ENCODE data around the gene PTK6. TPM values are rescaled to one million over a fixed set of nuclear protein-coding genes. Genes with fewer than 3 reads are reported as not detected.
A peak's percentile ranks its signal among the peaks of the same experiment; 100 is the strongest.

PTK6 gene
- total RNA-seq = 0.13 TPM
- long read RNA-seq = 0 reads

DNA sequence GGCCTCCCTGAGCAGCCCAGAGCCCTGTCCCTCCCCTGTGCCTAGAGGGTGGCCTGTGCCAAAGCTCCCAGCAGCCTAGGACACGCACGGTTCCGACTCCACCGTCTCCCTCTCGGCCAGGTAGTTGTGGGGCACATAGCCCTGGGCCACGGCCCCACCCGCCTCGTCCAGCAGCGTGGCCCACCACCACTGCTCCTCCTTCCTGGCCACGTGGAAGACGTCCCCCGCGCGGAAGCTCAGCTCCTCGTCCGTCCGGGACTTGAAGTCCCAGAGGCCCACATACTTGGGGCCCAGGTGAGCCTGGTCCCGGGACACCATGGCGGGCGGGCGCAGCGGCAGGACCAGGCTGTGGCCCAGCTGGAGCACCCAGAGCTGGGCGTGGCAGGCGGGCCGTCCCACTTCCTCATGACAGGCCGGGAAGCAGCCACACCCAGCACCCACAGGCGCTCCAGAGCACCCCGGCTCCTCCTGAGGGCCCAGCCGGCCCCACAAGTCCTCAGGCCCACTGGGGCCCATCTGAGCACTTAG, at the start of gene PTK6:
Gene PTK6, minus strand, starts transcription at position 380 of the 528 bp plus-strand sequence. Its CDS starts 62 bp downstream, at position 318.
- peak; percentile 41 for ATAC-seq (ENCODE audit: poor library complexity)
- DNase-seq = peak; percentile 81
- intact Hi-C loops (cut with DNase I) = loop anchor here (5.0 kb wide), 1 partner anchor 75 kb away; no protein-coding TSS in a partner anchor

DNA sequence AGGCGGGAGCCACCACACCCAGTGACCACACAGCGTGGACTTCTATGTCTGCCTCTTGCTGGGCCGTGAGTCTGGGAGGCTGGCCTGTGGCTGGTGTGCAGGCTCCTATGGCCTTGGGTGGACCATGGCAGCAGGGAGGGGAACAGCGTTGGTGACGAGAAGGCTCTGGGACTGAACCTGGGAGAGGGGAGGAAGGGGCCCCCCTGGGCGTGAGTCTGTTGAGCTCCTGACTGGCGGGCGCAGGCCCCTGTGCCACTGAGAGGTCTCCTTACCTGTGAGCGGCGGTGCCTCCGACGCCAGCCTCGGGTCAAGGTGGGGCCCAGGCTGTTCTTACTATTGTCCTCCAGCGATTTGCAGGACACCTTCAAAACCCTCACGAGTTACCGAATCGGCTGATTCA, 49.6 kb upstream of the PTK6 start:
- intact Hi-C loops (cut with DNase I) = no loop called here
- ATAC-seq (ENCODE audit: poor library complexity) (no peak), DNase-seq (peak; percentile 33)

DNA sequence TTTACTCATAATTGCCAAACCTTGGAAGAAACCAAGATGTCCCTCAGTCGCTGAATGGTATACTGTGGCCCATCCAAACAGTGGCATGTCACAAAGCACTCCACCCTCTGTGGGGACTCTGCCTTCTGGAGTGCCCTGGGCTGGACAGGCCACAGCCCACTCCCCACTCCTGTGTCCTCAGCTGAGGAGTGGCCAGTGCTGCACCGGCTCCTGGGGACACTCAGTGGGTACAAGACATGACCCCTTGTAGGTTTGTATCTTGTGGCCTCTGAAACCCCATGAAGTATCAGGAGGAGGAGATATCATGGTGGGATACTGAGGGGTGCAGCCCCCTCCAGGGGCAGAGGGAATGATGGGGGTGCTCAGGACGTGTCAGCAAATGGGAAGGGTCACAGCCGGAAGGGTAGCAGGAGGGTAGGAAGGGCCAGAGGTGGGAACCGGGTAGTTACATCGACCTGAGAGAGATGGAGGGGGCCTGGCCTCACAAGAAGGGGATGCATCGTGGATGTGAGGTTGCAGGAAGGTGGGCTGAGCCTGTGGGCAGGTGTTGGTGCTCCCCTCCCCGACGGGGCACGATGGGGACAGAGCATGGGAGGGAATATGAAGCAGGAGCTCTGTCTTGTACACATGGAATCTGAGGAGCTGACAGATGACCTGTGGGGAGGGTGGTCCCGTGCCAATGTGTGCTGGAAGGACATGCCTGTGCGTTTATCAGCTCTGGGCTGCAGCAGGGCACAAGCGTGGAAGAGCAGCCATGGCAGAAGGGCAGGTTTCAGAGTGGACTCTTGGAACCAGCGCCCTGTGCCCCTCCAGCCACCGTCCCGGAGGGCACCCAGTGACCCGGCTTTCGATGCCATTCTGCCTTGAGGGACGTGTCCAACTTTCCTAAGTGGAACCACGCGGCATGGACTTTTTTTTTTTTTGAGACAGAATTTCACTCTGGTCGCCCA, 48.7 kb upstream of the PTK6 start:
- intact Hi-C loops (cut with DNase I) = no loop called here
- ATAC-seq (ENCODE audit: poor library complexity) (peak; percentile 26), DNase-seq (peak; percentile 37)

DNA sequence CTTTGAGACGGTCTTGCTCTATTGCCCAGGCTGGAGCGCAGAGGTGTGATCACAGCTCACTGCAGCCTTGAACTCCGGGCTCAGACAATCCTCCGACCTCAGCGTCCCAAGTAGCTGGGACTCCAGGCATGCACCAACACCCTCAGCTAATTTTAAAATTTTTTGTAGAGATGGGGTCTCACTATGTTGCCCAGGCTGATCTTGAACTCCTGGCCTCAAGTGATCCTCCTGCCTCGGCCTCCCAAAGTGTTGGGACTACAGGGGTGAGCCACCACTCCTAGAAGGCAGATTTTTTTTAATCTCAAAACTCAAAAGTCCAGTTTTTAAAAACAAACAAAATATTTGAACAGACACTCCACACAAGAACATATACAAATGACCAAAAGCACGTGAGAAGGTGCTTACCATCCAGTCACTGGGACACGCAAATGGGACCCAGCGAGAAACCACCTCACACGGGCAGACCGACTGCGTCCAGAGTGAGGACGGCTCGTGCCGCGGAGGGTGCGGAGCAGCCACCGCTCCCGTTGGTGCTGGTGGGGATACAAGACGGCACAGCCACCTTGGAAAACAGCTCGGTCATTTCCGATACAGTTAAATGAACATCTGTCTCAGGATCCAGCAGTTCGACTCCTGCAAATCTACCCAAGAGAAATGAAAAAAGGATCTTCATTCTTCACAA, 45.3 kb upstream of the PTK6 start:
- no peak for ATAC-seq (ENCODE audit: poor library complexity)
- intact Hi-C loops (cut with DNase I) = no loop called here
- DNase-seq = no peak

DNA sequence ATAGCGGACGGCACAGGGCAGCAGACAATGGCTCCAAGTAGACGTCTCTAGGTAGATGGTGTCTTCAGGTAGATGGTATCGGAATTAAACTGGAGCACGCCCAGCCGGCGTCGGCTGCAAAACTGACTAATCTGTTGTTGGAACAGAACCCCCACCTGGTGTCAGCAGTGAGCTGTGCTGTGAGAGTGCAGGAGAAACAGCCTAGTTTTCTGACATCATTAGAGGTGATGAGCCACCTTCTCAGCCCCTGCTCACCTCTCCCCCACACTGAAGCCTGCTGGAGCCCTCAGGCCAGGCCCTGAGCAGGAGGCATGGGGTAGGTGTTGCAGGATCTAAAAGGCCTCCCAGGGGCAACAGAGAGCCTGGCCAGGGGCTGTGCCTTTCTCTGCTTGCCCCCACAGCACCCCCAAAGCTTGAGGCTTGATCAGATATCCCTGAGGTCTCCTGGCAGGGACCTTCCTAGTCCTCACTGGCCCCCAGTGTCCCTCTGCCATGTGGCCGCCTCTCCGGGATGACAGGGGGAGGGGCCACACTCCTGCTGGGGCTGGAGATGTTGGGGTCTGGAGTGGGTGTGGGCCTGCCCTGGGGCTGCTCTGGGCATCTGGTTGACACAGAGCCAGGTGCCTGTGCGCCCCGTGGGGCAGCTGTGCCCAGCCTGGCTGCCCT, 43.8 kb upstream of the PTK6 start:
- intact Hi-C loops (cut with DNase I) = no loop called here
- DNase-seq = no peak
- no peak for ATAC-seq (ENCODE audit: poor library complexity)

DNA sequence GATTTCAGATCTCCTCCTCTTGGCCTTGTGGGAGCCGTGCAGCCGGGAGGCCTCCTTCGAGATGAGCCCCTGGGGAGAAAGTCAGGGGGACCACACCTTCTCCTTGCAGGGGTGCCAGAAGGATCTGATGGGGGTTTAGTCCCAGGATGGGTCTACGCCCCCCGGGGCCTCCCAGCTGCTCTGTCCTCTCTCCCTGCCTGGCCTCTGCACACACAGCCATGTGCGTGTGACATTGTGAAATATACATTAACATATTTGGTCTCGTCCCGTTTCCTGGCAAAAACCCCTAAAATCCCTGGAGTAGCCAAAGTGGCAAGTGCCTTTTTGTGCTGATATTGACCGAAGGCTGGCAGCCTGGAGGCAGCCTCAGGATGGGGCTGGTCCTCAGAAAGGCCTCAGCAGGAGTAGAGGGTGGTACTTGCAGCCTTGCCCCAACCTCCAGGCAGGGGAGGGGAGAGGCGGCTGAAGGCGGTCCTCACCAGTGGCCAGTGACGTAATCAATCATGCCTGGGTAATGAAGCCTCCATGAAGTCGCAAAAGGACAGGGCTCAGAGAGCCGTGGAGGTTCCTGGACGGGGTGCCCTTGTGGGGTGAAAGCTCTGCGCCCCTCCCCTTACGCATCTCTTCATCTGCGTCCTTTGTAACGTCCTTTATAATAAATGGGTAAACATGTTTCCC, 42.0 kb upstream of the PTK6 start:
- DNase-seq = no peak
- intact Hi-C loops (cut with DNase I) = no loop called here

DNA sequence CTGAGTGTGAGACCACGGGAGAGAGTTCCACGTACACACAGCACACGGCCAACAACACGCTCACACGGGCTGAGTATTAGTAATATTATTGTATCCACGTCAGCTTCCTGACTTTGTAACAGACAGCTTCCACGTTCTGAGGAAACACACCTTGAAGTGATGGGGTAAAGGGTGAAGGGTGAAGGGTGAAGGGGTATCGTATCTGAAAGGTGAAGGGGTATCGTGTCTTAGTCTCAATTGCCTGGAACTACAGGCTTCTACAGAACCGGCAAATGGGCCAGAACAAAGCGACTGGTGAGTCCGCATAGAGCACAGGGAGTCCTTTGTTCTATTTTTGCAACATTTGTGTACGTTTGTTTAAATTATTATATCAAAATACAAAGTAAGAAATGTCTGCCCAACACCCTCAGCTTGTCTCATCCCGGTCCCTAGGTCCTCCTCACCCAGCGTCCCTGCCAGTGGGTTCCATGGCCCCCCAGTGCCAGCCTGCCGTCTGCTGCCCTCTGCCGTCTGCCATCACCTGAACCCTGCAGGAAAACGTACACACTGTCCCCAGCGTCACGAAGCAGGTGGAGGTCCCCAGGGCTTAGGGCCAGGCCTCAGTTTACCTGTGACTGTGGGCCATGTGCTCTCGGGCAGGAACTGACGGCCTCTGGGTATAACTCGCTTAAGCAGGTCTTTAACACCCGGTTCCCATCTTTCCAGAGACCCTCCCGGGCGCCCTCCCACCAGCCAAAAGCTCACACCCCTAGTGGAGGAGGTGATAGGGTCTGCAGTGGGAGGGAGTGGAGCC, 41.2 kb upstream of the PTK6 start:
- ATAC-seq (ENCODE audit: poor library complexity) (peak; percentile 24), DNase-seq (no peak)
- intact Hi-C loops (cut with DNase I) = no loop called here

More for the DNA sequence above, 42.0 kb upstream of the PTK6 start:
- ATAC-seq (ENCODE audit: poor library complexity) = no peak

DNA sequence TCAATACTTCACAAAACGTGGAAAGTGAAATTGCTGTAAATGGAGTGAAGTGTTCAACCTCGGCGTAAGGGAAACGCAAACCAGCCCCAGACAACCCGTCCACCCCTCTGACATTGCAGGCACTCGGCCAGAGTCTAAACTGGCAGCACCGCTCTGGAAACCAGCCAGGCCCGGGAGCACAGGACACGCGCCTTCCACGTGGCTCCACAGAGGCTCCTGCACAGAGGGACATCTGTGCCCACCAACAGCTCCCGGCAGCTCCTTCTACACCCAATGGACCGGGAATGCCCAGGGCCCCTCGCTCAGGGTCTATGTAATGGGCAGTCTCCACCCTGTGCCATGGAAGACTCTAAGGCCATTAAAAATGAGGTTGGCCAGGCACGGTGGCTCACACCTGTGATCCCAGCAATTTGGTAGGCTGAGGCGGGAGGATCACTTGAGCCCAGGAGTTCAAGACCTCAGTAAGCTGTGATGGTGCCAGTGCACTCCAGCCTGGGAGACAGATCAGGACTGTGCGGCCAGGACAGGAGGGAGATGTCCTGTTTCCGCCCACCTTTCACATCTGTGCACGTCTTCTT, 40.2 kb upstream of the PTK6 start:
- ATAC-seq (ENCODE audit: poor library complexity) = peak; percentile 69
- peak; percentile 86 for DNase-seq
- intact Hi-C loops (cut with DNase I) = no loop called here

DNA sequence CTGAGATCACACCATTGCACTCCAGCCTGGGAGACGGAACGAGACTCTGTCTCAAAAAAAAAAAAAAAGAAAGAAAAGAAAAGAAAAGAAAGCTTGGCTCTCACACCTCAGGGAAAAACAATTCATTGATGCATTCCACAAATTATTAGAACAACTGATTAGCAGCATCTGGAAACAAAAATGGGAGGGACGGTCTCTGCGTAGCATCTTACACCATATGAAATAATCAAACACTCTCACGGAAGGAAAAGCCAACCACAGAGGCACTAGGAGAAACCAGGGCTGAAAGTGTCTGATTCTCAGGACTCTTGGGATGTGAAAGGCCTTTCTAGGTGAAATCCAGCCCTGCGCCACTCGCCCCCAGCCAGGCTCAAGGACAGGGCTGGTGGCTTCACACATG, 39.1 kb upstream of the PTK6 start:
- DNase-seq (no peak), ATAC-seq (ENCODE audit: poor library complexity) (no peak)
- intact Hi-C loops (cut with DNase I) = no loop called here

DNA sequence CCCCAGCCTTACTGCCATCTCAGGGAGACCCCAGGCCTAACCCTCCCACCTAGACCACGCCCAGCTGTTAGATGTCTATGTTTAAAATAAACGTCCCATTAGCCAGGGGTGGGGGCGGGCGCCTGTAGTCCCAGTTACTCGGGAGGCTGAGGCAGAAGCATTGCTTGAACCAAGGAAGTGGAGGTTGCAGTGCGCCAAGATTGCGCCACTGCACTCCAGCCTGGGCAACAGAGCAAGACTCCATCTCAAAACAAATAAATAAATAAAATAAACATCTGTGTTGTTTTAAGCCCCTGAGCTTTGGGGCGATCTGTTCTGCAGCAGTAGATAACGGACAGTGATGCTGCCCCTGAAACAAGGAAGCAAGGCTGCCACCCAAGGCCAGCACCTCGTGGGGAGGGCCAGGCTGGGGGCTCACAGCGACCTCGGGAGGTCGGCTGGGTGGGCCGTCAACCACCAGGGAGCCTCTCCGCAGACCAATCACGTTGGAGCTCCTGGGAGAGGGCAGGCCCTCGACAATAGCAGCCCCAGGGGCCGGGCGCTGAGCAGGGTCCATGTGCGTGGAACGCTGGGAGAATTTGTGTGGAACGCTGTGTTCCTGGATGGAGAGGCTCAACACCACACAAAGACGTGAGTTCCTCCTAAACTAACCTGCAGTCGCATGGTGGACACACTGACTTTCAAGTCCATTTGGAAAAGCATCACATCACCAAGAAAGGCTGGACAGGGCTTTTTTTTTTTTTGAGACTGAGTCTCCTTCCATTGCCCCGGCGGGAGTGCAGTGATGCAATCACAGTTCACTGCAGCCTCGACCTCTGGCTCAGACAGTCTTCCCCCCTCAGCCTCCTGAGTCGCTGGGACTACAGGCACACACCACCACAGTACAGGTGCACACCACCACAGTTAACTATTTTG, 37.9 kb upstream of the PTK6 start:
- intact Hi-C loops (cut with DNase I) = no loop called here
- no peak for ATAC-seq (ENCODE audit: poor library complexity)
- no peak for DNase-seq

DNA sequence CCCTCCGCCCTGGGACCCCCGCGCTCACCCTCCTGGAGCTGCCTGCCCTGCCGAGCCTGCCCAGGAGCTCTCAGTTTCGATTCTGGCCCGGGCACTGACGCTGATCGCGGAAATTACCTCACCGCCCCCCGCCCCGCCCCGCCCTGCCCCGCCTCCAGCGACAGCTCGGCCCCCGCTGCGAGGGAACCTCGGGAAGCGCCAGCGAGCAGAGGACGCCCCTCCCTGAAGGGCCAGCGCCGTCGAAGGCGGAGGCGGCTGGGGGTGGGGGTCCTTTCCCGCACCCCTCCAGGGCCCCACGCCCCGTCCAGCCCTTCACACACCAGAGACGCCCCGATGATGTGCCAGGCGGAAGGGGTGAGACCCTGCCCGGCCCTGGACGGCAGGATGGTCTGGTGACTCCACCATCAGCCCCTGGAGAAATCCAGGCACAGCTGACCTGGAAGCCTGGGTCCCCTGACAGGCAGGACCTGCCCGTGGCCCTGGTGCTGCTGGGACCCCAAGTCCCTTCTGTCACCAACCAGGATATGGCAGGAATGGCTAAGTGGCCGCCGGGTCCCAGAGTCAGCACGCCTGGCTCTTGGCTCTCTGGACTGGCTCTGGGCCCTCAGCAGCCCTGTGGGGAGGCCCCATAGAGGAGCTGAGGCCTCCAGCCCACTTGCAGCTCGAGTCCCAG, 37.1 kb upstream of the PTK6 start, which contains the start of gene HELZ2:
Gene HELZ2, minus strand, starts transcription at position 84 of the 673 bp plus-strand sequence. CDS start 1,854 bp downstream, outside the sequence.
- intact Hi-C loops (cut with DNase I) = no loop called here
- peak; percentile 88 for DNase-seq
- peak; percentile 84 for ATAC-seq (ENCODE audit: poor library complexity)

DNA sequence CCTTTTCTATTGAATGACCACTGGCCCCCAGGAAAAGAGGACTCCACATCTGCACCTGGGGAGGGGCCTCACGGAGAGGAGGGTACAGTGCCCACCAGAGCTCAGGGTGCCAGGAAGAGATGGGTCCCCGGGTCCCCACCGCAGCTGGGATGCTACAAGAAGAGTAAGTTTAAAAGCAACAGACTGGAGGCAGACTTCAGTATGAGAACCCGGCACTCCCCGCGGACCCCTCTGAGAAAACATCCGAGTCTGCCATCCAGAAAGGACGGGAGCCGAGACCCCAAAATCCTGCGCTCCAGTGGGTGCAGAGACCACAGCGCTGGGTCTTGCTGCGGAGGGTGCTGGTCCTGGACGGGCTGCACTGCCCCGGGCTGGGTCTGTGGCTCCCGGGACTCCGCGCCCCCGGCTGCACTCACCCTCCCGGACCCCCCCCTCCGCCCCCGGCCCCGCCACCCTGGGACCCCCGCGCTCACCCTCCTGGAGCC, 36.5 kb upstream of the PTK6 start:
- peak; percentile 11 for ATAC-seq (ENCODE audit: poor library complexity)

DNA sequence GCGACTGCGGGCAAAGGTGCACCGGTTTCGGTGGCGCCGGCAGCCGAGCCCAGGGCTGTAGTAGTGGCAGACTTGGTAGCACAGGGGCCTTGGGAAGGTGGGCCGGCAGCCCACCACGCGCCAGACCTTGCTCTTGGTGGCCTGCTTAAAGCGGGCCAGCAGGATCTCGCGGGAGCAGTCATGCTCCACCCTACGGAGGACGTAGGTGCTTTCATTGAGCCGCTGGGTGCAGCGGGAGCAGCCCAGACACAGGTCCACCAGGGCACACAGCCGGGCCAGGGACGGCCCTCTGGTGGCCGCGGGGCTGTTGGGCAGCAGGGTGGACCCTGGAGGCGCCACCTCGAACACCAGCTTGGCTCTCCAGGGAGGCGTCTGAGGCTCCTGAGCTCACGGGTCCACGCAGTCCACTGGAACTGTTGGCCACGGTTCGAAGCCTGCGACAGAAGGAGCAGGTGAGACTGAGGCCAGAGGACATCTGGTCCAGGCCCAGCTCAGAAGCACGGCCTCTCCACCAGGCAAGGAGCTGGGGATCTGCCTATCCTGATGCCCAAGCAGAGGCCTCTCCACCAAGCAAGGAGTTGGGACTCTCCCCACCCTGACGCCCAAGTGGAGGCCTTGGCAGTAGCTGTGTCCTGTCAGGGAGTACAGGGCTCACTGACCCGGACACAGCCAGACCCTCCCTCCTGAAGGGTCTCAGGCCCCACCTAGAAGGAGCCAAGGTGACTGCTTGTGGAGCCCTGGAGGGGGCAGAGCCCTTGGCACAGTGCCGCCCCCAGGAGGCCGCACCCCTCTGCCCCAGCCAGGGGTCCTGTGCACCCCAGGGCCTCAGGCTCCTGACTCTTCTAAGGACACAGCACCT, 35.8 kb upstream of the PTK6 start:
- intact Hi-C loops (cut with DNase I) = no loop called here
- no peak for DNase-seq
- ATAC-seq (ENCODE audit: poor library complexity) = no peak

More for the DNA sequence above, 36.5 kb upstream of the PTK6 start:
- no peak for DNase-seq
- intact Hi-C loops (cut with DNase I) = no loop called here

DNA sequence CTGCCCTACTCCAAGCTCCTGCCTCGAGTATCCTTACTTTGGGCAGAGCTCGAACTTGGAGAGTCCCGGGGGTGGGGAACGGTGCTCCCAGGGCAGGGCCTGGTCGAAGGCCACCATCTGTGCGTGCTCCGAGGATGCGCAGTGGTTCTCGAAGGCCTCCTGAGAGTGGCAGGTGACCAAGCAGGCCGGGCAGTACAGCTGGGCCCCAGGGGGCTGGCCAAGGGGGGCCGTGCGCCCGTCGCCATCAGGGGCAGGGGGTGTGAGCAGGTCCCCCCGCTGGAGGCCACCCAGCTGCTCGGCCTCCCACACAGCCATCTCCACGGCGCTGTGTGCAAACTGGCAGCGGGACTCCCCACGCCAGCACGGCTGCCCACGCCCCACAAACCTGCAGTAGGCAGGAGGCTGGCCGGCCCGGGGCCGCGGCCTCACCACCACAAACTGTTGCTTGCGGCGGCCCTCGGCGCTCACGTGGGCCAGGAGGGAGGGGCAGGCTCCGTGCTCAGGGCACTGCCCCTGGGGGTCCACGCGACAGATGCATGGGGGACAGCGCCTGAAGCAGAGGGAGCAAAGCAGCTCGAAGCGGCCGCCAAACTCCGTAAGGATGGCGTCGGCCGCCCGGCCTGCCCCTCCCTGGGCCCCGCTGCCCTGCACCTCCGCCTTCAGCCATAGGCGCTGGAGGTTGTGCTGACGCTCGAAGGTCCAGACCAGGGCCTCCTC, 35.1 kb upstream of the PTK6 start:
- no peak for ATAC-seq (ENCODE audit: poor library complexity)
- intact Hi-C loops (cut with DNase I) = no loop called here
- DNase-seq = no peak
